Motor neuron (in vitro differentiated cells): ENCODE measurements around the gene NUDT12. TPM values are rescaled to one million over a fixed set of nuclear protein-coding genes. Genes with fewer than 3 reads are reported as not detected.
A peak's percentile ranks its signal among the peaks of the same experiment; 100 is the strongest.

Experiments
- ATAC-seq, 8 experiments: fragments of 200-7000 bp; cut with Tn5 transposase; replicated peaks in 6 of 8; 2 replicates each; pipeline ENCODE4 v1.8.0; 2021; ENCODE audit warnings: mild to moderate bottlenecking in 8 of 8, moderate library complexity in 8 of 8
- H3K27ac ChIP-seq, 2 donors: fragments of 250-450 bp; sonication (Bioruptor Pico); 2 replicates each; pipeline ENCODE4 v1.9.0; 2021; ENCODE audit warnings: antibody characterized with exemption in 2 of 2, mild to moderate bottlenecking in 2 of 2, moderate library complexity in 1 of 2
- H3K4me1 ChIP-seq, 2 donors: fragments of 250-450 bp; sonication (Bioruptor Pico); replicated peaks in 1 of 2; 2 replicates each; pipeline ENCODE4 v1.6.1; 2021; ENCODE audit warnings: antibody characterized with exemption in 2 of 2, mild to moderate bottlenecking in 2 of 2, moderate library complexity in 1 of 2
- H3K4me3 ChIP-seq, 5 donors: fragments of 250-450 bp; sonication (Bioruptor Pico); 2 replicates each; pipeline ENCODE4 v1.9.0; 2021; ENCODE audit warnings: antibody characterized with exemption in 5 of 5, mild to moderate bottlenecking in 5 of 5, moderate library complexity in 4 of 5
- WGBS, 10 experiments: fragments of 450-650 bp; shearing (Covaris generic); methylation state at CpG; one replicate each; pipeline ENCODE4 v1.0.0; 2022; 5-methylcytosine and 5-hydroxymethylcytosine counted together
- in situ Hi-C, 9 experiments: fragments of 400-800 bp; cut with MboI; loops; one replicate each; pipeline ENCODE4 v1.15.0; 2021; ENCODE audit warnings: low sequenced_read_pairs in 9 of 9, low pct_unique_long_range_greater_than_20kb in 2 of 9; ENCODE audit not compliant: unreplicated experiment in 9 of 9
- total RNA-seq, 8 experiments: library from RNA; unstranded; fragments of 300-600 nt; gene quantifications; 2 replicates each; pipeline versions ENCODE4 v1.2.3 to v1.2.4, GENCODE V29; 2022

Gene NUDT12
- total RNA-seq, 8 experiments from 2014 or later = 11.9 to 30.0 (median 18.7) TPM

- H3K27ac ChIP-seq = no peak overlapping the region
- peak in 3 of 8 experiments; percentile 55 to 90 (median 73) for ATAC-seq
- peaks cover 20 to 25% of the 10 kb centered on the region in 2 donors for H3K4me1 ChIP-seq
- H3K4me3 ChIP-seq = no peak overlapping the region
- in situ Hi-C loops = no loop called here
- WGBS, 10 experiments = 0 to 92% (median 44%) methylated on average over 1 to 3 of the region's 3 CpGs
These were observed 59.9 kb downstream of the NUDT12 start for GRCh38 chr5:103502662-103503061.
